ENCODE data around the gene TMF1. TPM values are rescaled to one million over a fixed set of nuclear protein-coding genes. Genes with fewer than 3 reads are reported as not detected.

Gene TMF1, protein sequence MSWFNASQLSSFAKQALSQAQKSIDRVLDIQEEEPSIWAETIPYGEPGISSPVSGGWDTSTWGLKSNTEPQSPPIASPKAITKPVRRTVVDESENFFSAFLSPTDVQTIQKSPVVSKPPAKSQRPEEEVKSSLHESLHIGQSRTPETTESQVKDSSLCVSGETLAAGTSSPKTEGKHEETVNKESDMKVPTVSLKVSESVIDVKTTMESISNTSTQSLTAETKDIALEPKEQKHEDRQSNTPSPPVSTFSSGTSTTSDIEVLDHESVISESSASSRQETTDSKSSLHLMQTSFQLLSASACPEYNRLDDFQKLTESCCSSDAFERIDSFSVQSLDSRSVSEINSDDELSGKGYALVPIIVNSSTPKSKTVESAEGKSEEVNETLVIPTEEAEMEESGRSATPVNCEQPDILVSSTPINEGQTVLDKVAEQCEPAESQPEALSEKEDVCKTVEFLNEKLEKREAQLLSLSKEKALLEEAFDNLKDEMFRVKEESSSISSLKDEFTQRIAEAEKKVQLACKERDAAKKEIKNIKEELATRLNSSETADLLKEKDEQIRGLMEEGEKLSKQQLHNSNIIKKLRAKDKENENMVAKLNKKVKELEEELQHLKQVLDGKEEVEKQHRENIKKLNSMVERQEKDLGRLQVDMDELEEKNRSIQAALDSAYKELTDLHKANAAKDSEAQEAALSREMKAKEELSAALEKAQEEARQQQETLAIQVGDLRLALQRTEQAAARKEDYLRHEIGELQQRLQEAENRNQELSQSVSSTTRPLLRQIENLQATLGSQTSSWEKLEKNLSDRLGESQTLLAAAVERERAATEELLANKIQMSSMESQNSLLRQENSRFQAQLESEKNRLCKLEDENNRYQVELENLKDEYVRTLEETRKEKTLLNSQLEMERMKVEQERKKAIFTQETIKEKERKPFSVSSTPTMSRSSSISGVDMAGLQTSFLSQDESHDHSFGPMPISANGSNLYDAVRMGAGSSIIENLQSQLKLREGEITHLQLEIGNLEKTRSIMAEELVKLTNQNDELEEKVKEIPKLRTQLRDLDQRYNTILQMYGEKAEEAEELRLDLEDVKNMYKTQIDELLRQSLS
- 27.0 and 35.2 TPM in 2 replicates for total RNA-seq (2014; rRNA removed; shearing (Covaris generic))
- 36.9 and 41.4 TPM in 2 replicates for polyA plus RNA-seq (2016; fragmentation: Nextera tagmentation; extraction: Ambion mirVana)

GRCh38 chr3:69051756-69052471 is at the start of gene TMF1:
TMF1 (minus strand) TSS chr3:69052333; CDS start chr3:69052086, 247 bp downstream.
- peak within 1 kb of the TSS; percentile 94 for H3K4me2 ChIP-seq (ENCODE audit: unreplicated experiment)
- H3K79me2 ChIP-seq (ENCODE audit: insufficient read depth) = peaks cover 51% of the 10 kb centered on the region
- H3K4me1 ChIP-seq (ENCODE audit: insufficient read depth) = peaks cover 15% of the 10 kb centered on the region
- H3K9ac ChIP-seq = peak within 1 kb of the TSS; percentile 99
- H3K27ac ChIP-seq = peak within 1 kb of the TSS; percentile 97
- H3K9me3 ChIP-seq (ENCODE audit: low read depth) = no peaks in the 10 kb centered on the region
- no peak for TF ChIP-seq EZH2phosphoT487 (IDR thresholded peaks at IDR 0.05; ENCODE audit: insufficient read depth, low read depth)
- no peak for TF ChIP-seq EZH2 (IDR thresholded peaks at IDR 0.05; ENCODE audit: insufficient read depth, poor library complexity, severe bottlenecking)
- peak; percentile 100 for DNase-seq
- peak within 1 kb of the TSS; percentile 88 for H2AFZ ChIP-seq
- H3K9me2 ChIP-seq (ENCODE audit: insufficient read depth) = no peaks in the 10 kb centered on the region
- H4K20me1 ChIP-seq (ENCODE audit: insufficient read depth) = no peaks in the 10 kb centered on the region; the same call in 1 of the 2 replicates
- in situ Hi-C loops (cut with MboI) = no loop called here
- 0 to 1% methylated on average over 38 to 43 of the region's 45 CpGs for WGBS, 2 experiments (ENCODE audit: low coverage in 1 of 2, low lambda C conversion rate in 2 of 2, missing lambda C conversion rate in 2 of 2)
- peak within 1 kb of the TSS; percentile 94 for H3K4me3 ChIP-seq
- H3F3A ChIP-seq (ENCODE audit: insufficient read depth) = peaks cover 26% of the 10 kb centered on the region
- H3K36me3 ChIP-seq (ENCODE audit: low read depth) = peaks cover 44% of the 10 kb centered on the region
- H3K27me3 ChIP-seq (replicated peaks; ENCODE audit: insufficient read depth) = no peaks in the 10 kb centered on the region

DNA sequence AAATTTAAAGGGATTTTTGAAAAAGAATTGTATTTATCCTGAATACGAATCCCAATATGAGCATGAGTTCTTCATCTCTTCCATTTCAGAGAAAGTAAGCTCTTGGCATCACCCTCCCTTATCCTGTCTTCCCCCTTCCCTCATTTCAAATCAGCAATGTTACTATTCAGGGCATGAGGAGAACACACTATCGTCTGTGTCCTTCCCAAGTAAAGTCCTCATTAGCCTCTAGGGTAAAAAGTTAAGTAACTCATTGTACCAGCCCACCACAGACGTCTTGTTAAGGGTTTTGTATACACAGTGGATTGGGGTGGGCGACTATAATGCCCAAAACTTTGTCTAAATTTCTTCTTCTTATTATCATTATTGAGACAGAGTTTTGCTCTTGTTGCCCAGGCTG is 47.4 kb upstream of the TMF1 start:
- Histone ChIP-seq H3K9me3 (ENCODE audit: low read depth) (no peaks in the 10 kb centered on the region), H3K36me3 (ENCODE audit: low read depth) (peaks cover 28% of the 10 kb centered on the region), H4K20me1 (ENCODE audit: insufficient read depth) (peaks cover 11% of the 10 kb centered on the region; the same call in 1 of the 2 replicates), H2AFZ (no peak overlapping the region), H3F3A (ENCODE audit: insufficient read depth) (peaks cover 11% of the 10 kb centered on the region), H3K27me3 (replicated peaks; ENCODE audit: insufficient read depth) (no peaks in the 10 kb centered on the region), H3K27ac (no peak overlapping the region), H3K9ac (no peak overlapping the region), H3K4me1 (ENCODE audit: insufficient read depth) (peaks cover 5% of the 10 kb centered on the region), H3K4me2 (ENCODE audit: unreplicated experiment) (no peak overlapping the region), H3K79me2 (ENCODE audit: insufficient read depth) (peaks cover 74% of the 10 kb centered on the region), H3K4me3 (no peak overlapping the region), H3K9me2 (ENCODE audit: insufficient read depth) (no peaks in the 10 kb centered on the region)
- TF ChIP-seq EZH2 (IDR thresholded peaks at IDR 0.05; ENCODE audit: insufficient read depth, poor library complexity, severe bottlenecking) (no peak), EZH2phosphoT487 (IDR thresholded peaks at IDR 0.05; ENCODE audit: insufficient read depth, low read depth) (no peak)
- in situ Hi-C loops (cut with MboI) = no loop called here
- DNase-seq = no peak
- WGBS, 2 experiments (ENCODE audit: low coverage in 1 of 2, low lambda C conversion rate in 2 of 2, missing lambda C conversion rate in 2 of 2) = 75% methylated on average over 4 of the region's 4 CpGs

- peaks cover 8% of the 10 kb centered on the region for H3K36me3 ChIP-seq (ENCODE audit: low read depth)
- H2AFZ ChIP-seq = no peak overlapping the region
- no peak for DNase-seq
- peaks cover 15% of the 10 kb centered on the region for H3K4me1 ChIP-seq (ENCODE audit: insufficient read depth)
- H3K9me3 ChIP-seq (ENCODE audit: low read depth) = no peaks in the 10 kb centered on the region
- no peak for TF ChIP-seq EZH2phosphoT487 (IDR thresholded peaks at IDR 0.05; ENCODE audit: insufficient read depth, low read depth)
- TF ChIP-seq EZH2 (IDR thresholded peaks at IDR 0.05; ENCODE audit: insufficient read depth, poor library complexity, severe bottlenecking) = no peak
- H3K9me2 ChIP-seq (ENCODE audit: insufficient read depth) = no peaks in the 10 kb centered on the region
- H3K27ac ChIP-seq = no peak overlapping the region
- peaks cover 12% of the 10 kb centered on the region; the same call in 1 of the 2 replicates for H4K20me1 ChIP-seq (ENCODE audit: insufficient read depth)
- H3K4me3 ChIP-seq = no peak overlapping the region
- H3K9ac ChIP-seq = no peak overlapping the region
- in situ Hi-C loops (cut with MboI) = no loop called here
- peaks cover 14% of the 10 kb centered on the region for H3F3A ChIP-seq (ENCODE audit: insufficient read depth)
- 98 to 99% methylated on average over 9 of the region's 9 CpGs for WGBS, 2 experiments (ENCODE audit: low coverage in 1 of 2, low lambda C conversion rate in 2 of 2, missing lambda C conversion rate in 2 of 2)
- H3K4me2 ChIP-seq (ENCODE audit: unreplicated experiment) = no peak overlapping the region
- peaks cover 95% of the 10 kb centered on the region for H3K79me2 ChIP-seq (ENCODE audit: insufficient read depth)
- H3K27me3 ChIP-seq (replicated peaks; ENCODE audit: insufficient read depth) = no peaks in the 10 kb centered on the region
These were observed 45.4 kb upstream of the TMF1 start for GRCh38 chr3:69097407-69098086.
